Vagina (tissue), 2 donors: ENCODE results near the gene IL2RA.

Source experiments
- CTCF ChIP-seq, 3 experiments: fragments of 450-650 bp in 2 of 3; fragments of 200-600 bp in 1 of 3; sonication (generic) in 1 of 3; IDR thresholded peaks; one replicate each; pipeline ENCODE4 v1.5.1; 2017 to 2019; ENCODE audit warnings: antibody characterized with exemption in 3 of 3, mild to moderate bottlenecking in 2 of 3, moderate library complexity in 2 of 3
- POLR2A ChIP-seq, 2 donors: fragments of 450-650 bp; IDR thresholded peaks; one replicate each; pipeline ENCODE4 v1.6.1; 2017; ENCODE audit warnings: antibody characterized with exemption in 2 of 2, mild to moderate bottlenecking in 2 of 2, moderate library complexity in 2 of 2
- POLR2AphosphoS5 ChIP-seq, 2 donors: sonication (generic); formaldehyde crosslinking; IDR thresholded peaks; one replicate each; pipeline ENCODE4 v1.9.0; 2017; ENCODE audit warnings: antibody characterized with exemption in 2 of 2, mild to moderate bottlenecking in 2 of 2, low read depth in 1 of 2; ENCODE audit not compliant: insufficient read depth in 1 of 2

DNA sequence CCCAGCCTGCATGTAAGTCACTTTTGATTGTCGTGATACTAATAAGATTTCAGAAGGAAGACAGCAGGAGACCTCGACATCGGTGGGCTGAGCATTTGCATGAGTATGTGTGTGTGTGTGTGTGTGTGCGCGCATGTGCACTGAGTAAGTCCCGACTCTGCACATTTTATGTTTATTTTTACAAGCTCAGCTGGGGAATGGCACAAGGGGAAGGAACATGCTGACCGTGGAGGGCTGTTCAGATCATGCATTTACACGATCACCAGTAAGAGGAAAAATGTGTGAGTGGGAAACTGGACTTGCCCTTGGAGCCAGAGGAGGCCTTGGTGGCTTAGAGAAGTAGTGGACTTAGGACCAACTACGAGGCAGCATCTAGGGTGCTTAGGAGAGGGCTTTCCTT, 41.3 kb downstream of the IL2RA start:
- no peak for TF ChIP-seq POLR2A (IDR thresholded peaks at IDR 0.05)
- no peak for TF ChIP-seq CTCF (IDR thresholded peaks at IDR 0.05)
- TF ChIP-seq POLR2AphosphoS5 (IDR thresholded peaks at IDR 0.05; ENCODE audit: insufficient read depth in 1 of 2, low read depth in 1 of 2), result no peak
